HG02571 (cell line): Measurements from ENCODE around the gene RPLP1.

Source experiments
- ATAC-seq: cut with Tn5 transposase; IDR thresholded peaks from one replicate; pipeline ENCODE4 v1.9.1; 2021; ENCODE audit warnings: mild to moderate bottlenecking, moderate library complexity; ENCODE audit not compliant: unreplicated experiment

RPLP1 gene

DNA sequence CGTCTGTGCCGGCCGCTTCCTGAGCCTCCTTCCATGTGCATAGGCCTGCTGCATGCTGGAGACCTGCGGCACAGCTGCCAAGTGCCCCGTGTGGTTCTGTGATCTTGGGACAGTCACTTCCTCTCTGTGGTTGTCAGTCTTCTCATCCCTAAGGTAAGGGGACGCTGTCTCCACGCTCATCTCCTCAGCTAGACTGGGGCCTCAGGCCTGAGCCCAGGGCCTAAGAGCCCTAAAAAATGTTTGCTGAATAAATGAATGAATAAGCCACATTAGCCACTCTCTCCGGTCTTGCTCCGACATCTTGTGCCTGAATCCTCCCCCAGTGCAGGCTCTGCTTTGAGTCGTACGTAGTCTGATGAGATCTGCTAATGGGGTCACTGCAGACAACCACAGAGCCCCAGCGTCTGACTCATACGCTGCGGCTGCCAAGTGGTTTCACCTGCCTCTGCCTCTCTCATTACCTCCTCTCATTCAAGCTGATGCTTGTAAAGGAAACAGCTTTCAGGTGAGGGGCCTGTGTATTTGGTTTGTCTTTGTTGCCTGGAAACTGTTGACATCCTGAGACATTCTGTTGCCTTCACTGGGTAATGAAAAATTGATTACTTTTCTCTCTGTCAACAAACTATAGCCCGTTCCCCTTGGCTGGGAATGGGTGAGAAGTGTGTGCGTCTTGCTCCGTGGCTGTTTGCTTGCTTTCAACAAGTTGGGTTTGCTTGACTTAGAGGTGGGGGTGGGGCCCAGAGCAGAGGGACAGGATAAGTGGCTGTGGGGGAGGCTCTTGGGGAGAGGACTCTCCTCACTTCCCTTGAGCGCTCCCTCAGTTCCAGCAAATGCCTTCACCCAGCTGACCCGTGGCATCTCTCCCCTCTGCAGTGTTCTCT lies 15.9 kb downstream of the RPLP1 start:
- no peak for ATAC-seq

DNA sequence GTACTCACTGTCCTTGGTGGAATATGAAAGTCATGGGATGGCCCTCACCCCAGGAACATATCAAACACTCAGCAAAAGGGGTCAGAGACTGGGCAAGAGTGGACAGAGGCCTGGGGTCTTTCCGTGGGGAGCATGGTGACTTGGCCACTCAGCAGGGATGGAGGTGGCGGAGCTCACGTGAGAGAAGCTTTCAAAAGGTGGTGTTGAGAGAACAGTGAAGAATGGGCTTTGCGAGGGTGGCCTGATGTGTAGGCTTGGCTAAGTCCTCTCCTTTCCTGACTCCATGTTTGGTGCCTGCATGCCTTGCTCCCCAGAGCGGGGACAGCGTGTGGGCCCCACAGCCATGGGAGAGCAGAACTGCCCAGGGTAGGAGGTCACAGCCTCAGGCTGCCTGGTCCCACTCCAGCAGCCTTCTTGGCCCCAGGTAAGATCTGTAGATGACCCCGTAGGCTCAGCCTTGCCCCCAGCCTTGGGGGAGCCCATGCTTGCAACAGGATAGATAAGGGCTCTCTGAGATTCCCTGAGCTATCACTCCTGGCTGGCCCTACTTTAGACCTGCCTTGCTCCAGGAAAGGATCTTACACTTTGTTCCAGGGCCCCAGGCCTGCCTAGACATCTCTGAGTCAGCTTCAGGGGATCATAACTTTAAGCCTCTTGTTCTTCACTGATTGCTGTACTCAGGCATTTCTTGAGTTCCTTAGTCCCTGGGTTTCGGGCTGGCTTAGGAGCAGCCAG lies 17.0 kb downstream of the RPLP1 start:
- ATAC-seq = no peak

DNA sequence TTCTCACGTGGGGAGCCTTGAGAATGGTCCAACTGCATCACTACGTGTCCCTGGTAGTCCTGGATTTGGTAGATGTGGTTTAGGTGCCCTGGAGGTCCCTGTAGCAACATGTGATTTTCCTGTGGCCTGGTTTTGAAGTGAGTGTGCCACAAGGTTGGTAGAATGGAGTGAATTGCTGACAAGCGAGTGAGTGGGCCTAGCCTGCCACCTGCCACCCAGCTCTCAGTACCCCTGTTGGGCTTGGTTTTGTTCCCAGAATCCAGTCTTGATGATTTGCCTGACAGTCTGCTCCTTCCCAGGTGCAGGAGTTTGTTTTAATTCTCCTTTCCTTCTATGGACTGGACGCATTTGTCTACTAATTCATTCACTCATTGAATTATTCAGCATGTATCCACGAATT lies 19.4 kb downstream of the RPLP1 start:
- no peak for ATAC-seq

DNA sequence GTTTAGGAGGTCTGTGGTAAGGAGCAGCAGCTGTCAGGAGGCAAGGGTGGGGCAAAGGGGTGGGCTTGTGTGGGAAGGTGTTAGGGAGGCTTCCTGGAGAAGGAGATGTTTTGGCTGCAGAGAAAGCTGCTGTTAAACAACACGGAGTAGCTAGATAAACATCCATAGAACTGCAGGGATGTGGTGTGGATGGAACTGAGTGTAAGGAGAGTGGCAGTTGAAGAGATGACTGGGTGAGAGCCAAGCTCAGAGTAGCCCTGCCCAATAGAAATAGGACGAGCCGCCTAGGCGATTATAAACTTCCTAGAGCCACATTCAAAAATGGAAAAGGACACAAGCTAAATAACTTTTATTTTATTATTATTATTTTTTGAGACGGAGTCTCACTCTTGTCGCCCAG lies 19.9 kb downstream of the RPLP1 start:
- no peak for ATAC-seq

DNA sequence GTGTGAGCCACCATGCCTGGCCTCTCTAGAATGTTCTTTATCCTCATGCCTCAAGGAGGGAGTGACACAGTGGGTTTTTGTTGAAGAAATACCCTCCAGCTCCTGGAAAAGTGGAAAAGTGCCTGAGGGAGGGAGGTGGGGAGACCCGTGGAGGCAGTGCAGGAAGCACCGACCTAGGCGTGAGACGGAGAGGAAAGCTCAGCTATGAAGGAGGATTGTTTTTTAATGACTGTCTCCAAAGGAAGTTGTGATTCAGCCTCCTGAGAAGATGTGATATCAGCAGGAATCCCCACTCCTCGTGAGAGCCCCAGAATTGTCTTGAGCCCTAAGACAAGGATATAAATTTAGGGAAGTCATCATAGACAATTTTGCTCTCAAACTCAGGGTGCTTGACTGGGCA lies 21.7 kb downstream of the RPLP1 start:
- ATAC-seq = no peak

DNA sequence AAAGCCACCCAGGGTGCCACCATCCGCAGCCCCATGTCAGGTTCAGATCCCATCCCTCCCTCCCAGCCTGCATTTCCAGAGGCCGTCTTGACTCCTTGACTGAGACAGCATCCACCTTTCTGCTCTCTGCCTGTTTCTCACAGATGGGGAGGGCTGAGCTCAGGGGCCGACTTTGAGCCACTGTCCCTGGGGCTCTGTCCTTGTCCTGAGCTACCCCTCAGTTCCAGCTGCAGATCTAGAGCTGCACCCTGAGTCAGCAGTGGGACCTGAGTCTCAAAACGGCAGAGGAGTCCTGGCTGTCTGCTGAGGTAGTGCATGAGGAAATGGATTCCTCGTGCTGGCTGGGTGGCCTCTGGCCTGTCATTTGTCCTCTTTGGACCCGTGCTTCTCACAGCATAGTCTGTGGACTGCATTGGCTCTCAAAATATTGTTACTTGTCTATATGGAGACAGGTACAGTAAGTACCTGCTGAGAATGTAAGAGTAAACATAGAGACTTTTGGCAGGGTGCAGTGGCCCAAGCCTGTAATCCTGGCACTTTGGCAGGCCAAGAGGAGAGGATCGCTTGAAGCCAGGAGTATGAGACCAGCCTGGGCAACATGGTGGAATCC lies 22.3 kb downstream of the RPLP1 start:
- no peak for ATAC-seq

DNA sequence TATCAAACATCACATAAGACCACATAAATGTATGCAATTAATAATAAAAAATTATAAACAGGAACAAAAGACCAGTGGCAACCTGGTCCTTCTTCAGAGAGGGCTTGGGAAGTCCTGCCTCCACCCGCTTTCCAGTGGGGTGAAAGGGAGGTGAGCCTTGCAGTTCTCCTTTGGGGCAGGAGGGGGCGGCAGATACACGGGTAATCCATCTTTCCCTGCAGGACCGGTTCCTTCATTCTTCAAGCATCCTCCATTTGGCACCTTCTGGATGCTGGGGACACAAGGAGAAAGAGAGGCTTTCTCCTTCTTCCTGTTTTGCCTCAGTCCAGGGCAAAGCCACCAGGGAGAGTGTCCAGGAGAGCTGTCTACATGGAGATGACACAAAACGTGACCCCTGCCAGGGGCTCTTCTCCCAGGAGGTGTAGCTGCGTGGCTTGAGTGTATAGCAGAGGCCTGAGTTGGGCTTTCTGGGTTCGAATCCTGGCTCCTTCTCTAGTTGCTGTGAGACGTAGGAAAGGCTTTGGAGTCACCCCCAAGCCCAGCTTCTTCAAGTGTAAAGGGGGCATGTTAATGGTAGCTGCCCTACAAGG lies 23.2 kb downstream of the RPLP1 start:
- ATAC-seq = no peak

DNA sequence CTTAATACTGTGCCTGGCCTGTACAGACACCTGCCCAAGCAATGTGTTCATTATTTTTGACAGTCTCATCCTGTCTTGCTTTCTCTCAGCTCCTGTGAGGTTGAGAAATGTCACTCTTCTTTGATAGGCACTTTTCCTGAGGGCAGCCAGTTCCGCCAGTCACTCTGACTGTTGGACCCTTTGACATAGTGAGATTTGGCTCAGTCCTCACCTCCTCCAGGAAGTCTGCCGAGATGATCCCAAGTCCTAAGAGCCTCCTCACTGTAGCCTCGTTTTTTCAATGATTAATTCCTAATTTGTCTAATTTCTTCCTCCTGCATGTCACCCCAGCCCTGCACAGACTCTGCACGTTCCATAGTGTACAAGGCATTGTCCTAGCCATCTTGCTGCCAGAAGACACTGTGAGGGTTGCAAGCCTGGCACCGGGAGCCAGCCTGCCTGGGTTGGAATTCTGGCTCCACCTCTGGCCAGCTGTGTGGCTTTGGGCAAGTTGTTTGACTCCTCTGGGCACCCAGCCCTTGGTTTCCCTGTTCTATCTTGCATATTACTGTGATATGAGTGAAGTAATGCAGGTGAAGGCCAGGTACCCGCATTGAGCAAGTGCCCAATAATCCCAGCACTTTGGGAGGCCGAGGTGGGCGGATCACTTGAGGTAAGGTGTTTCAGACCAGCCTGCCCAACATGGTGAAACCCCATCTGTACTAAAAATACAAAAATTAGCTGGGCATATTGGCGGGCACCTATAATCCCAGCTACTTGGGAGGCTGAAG lies 24.3 kb downstream of the RPLP1 start:
- ATAC-seq = no peak

DNA sequence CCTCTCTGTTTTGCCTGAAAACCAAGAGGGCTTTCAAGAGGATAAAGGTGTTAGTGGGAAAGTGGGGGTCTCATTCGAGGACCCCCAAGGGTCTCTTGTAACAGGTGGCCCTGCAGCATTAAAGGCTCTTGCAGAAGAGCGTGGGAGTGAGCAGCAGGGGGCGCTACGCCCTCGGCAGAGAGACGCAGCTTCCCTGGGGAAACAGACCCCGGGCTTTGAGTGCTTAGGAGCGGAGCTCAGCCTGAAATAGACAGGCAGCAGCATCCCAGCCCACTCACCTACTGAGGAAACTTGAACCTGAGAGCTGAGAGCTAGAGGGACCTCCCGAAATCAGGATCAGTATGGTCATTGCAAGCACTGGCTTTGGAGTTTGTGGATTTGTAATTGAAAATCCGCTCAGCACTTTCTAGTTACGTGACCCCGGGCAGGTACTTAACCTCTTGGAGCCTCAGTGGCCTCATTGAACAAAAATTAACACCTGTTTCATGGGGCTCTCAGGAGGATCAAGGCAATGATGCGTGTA lies 25.7 kb downstream of the RPLP1 start:
- ATAC-seq = no peak

DNA sequence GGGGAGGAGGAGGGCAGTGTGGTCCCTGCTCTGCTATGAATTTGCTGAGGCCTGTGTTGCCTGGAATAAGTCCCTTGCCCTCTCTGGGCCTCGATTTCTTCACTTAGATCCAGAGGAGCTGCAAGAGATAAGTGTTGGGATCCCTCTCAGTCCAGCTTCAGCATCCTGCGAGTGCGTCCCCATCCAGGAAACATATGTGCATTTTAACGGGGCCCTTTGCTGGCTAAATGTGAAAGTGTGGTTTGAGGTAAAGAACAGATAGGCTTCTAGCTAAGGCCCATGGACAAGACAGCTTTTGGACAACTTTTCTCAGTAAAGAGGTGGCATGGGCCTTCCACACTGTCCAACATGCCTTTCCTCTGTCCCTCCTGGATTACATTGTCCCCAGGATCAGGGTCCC lies 26.5 kb downstream of the RPLP1 start:
- no peak for ATAC-seq

DNA sequence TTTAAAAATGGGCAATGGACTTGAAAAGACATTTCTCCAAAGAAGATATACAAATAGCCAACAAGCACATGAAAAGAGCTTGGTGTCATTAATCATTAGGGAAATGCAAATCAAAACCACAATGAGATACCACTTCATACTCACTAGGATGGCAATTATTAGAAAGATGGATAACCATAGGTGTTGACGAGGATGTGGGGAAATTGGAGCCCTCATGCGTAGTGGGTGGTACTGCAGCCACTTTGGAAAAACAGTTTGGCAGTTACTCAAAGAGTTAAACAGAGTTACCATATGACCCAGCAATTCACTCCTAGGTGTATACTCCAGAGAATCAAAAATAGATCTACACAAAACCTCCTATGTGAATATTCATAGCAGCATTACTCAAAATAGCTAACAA lies 27.4 kb downstream of the RPLP1 start:
- no peak for ATAC-seq

DNA sequence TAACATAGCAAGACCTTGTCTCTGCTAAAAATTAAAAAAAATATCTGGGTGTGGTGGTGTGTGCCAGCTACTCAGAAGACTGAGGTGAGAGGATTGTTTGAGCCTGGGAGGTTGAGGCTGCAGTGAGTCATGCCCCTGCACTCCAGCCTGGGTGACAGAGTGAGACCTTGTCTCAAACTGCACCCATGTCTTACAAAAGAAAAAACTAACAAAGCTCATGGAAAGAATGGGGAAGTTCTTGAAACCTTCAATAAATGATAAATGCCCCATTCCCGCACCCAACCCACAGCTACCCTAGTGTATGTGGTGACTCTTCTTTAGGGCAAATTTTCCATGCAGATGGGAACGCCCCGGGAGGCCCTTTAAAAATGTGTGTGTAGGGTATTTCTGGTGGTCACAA lies 28.3 kb downstream of the RPLP1 start:
- no peak for ATAC-seq

DNA sequence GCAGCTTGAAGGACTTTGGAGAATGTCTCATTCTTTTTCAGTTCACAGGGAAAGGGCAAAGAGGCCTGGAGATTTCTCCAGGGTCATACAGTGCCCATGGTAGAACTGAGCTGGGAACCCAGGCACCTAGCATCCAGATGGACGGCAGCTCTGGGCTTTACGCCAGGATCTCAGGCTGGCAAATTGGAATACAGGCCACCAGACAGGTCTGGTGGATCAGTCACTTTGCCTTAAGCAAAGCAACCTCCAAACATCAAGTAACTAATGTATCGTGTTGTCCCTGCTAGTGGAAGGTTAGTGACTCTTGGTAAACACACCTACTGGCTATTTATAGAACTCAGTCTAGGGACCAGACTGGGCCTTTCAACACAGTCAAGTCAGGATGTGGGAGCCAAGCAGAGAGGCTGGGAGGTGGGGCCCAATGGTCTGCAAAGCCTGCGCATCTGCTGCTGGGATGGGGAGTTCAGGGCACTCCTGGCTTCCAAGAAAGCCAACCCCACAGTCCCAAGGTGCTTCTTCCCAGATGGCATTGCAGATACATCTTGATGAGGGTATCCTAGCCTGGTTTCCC lies 30.2 kb downstream of the RPLP1 start:
- ATAC-seq = no peak

DNA sequence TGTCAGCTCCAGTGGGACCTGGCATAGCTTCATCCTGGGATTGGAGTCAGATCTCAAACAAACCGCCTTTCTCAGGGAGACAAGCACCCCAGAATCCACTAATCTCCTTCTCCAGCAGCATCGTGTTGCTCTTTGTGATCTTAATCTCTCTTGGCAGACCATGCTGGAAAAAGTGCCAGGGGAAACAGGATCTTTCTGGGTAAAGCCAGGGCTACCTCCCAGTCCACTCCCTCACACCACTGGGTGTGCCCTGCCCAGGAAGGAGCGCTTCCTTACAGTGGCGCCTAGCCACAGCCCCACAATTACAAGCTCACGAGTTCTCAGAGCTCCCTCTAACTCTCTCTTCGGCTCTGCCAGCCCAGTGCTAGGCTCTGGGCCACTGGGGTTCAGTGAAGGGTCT lies 32.2 kb downstream of the RPLP1 start:
- no peak for ATAC-seq

DNA sequence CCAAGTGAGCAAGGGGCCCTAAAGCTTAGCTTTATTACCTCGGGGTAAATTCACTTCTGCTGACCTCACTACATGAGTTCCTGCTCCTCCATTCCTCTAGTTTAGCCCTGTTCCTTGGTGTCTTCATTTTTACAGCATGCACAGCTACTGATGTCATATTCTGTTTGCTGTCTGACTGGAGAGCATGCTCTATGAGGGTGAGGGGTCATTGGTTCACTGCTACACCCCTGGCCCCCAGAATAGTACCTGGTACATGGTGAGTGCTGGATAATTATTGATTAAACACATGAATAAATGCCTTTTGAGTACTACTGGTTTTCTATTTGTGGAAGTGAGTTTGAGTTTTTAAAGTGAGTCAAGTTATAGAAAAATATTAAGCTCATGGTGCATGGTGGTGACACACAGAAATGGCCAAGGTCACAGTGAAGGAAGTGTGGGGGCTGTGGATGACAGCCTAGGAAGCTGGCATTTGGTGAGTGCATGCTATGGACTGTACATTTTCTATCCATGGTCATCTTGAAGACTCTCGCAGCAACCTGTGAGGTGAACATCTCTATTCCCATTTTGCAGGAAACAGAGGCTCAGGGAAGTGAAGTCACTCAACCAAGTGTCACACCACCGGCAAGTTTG lies 34.0 kb downstream of the RPLP1 start:
- ATAC-seq = no peak

DNA sequence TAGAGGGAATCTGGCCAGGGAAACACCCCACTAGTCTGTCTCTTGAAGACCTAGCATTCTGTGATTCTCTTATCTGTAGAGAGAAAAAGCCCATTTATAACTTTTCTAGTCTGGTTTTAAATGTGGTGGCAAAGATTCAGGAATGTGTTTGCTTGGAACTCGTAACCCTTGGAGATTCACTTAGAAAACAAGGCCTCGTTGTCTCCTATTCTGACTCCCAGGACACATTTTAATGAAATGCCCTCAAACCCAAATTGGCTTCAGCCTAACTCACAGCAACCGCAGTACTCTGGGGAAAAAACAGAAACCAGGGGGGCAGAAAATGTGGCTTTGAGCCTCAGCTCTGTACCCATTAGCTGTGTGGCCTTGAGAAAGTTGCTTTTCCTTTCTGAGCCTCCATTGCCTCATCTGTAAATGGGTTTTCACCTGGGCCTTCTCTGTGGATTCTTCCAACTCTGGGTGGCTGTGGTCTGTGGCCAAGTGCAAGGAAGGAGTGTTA lies 36.5 kb downstream of the RPLP1 start:
- ATAC-seq = no peak

DNA sequence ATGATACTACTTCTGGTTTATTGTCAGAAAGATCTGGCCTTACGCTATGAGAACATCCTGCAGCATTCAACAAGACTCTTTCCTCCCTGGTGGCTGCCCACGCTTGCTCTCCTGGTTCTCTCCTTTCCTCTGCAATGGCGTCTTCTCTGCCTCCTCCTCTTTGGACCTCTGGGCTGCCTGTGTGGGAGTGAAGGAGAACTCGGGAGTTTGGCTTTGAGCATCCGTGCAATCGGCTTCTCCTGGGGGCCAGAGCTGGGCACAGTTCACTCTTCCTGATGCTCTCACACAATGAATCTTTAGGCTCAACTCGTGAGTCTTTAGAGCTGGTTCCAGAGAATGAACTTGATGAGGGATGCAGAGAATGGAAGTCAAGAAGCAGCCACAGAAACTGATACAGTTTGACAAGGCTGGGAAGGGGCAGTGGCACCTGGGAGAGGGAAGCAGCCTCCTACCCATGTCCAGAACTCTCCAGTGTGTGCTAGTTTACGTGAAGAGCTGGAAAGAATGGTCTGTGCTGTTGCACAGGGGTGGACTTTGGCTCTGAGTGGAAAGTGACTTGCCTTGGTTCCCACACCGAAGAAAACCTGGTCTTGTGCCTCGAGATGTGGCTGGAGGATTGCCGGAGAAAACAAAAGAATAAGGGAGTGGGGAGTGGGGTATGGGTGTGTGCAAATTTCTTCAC lies 37.9 kb downstream of the RPLP1 start:
- no peak for ATAC-seq

DNA sequence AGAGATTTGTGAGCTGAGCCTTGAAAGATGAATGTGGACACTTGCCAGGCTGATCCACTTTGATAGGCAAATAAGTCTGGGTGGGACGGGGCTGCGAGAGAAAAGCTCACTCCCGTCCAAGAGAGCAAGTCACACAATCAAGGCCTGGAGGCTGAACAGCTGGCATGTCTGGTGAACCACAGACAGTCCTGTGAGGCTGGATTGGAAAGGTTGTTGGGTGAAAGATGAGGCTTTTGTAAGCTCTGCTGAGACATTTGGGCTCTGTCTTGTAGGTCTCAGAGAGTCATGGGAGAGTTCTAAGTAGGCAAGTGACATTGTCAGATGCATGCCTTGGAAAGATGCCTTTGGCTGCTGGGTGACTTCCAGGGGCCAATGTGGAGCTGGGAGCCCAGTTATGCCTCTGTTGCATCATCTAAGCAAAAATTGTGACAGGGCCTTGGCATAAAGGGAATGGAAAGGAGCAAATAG lies 38.5 kb downstream of the RPLP1 start:
- ATAC-seq = no peak

DNA sequence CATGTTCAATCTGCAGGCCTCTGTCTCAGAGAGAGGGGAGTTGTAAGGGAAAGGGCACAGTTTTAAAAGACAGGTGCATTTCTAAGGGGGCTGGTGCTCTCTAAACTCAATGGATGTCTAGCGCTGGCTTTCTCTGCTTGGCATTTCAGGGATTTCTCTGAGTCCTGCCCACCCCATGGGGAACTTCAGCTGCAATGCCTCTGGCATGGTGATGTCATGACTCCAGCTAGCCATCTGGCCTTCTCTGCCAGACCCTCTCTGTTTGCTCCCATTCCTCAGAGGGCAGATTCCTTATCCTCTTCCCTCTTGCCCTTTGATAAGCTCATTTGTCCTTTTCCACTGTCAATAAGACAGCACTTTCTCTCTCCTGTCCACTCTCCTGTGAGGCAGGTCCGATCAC lies 40.8 kb downstream of the RPLP1 start:
- ATAC-seq = no peak
